Adrenal gland (tissue), 12 donors: ENCODE measurements around the gene WDR47. TPM values are rescaled to one million over a fixed set of nuclear protein-coding genes. Genes with fewer than 3 reads are reported as not detected.
A peak's percentile ranks its signal among the peaks of the same experiment; 100 is the strongest.
"Not testable (repeated sequence)": the region's sequence is repeated elsewhere in the genome, so short reads cannot be mapped to it uniquely, and the experiment has no call there.

Experiments
- DNase-seq, 7 donors: peaks; one replicate each; pipeline ENCODE4 v3.0.0-alpha.2; 2019 to 2020
- H3K27ac ChIP-seq, 5 donors: fragments of 200-600 bp; sonication (generic) in 4 of 5; 1 replicate in 3 of 5; 2 replicates in 2 of 5; pipeline versions ENCODE4 v1.5.1 to v1.8.0; 2016 to 2020; ENCODE audit warnings: mild to moderate bottlenecking in 1 of 5
- H3K27me3 ChIP-seq: fragments of 200-600 bp; 2 replicates; pipeline ENCODE4 v1.8.0; 2021
- H3K36me3 ChIP-seq, 2 donors: fragments of 200-600 bp; replicated peaks in 1 of 2; 1 replicate in 1 of 2; 2 replicates in 1 of 2; pipeline versions ENCODE4 v1.5.1 to v1.8.0; 2018 to 2022
- H3K4me1 ChIP-seq, 2 donors: fragments of 200-600 bp; replicated peaks in 1 of 2; 1 replicate in 1 of 2; 2 replicates in 1 of 2; pipeline versions ENCODE4 v1.5.1 to v1.8.0; 2018 to 2021
- H3K4me3 ChIP-seq, 4 donors: fragments of 200-600 bp; sonication (generic) in 3 of 4; one replicate each; pipeline ENCODE4 v1.5.1; 2016 to 2018
- H3K9me3 ChIP-seq, 3 donors: fragments of 200-600 bp; sonication (generic) in 1 of 3; replicated peaks in 1 of 3; 1 replicate in 2 of 3; 2 replicates in 1 of 3; pipeline versions ENCODE4 v1.5.1 to v1.8.0; 2016 to 2021
- CTCF ChIP-seq, 6 experiments: fragments of 450-650 bp in 4 of 6; fragments of 200-600 bp in 2 of 6; sonication (generic) in 1 of 6; IDR thresholded peaks; 1 replicate in 5 of 6; 2 replicates in 1 of 6; pipeline versions ENCODE4 v1.5.1 to v1.8.0; 2016 to 2021; ENCODE audit warnings: antibody characterized with exemption in 6 of 6, mild to moderate bottlenecking in 2 of 6, moderate library complexity in 1 of 6
- POLR2A ChIP-seq, 2 donors: fragments of 450-650 bp; IDR thresholded peaks; one replicate each; pipeline ENCODE4 v1.6.1; 2017; ENCODE audit warnings: antibody characterized with exemption in 2 of 2, mild to moderate bottlenecking in 2 of 2, moderate library complexity in 1 of 2
- WGBS, 4 donors: extraction: QIAGEN DNeasy Blood & Tissue Kit in 2 of 4; methylation state at CpG; one replicate each; pipeline versions ENCODE4 v1.1.5 to v1.1.7; 2013 to 2017; 5-methylcytosine and 5-hydroxymethylcytosine counted together
- intact Hi-C, 2 donors: fragments of 100-400 bp; cut with DNase I; formaldehyde crosslinking; loops; one replicate each; pipeline versions ENCODE4 v1.14.1 to v1.15.0; 2022 to 2023
- polyA plus RNA-seq, 3 donors: library from polyadenylated mRNA; stranded (reverse); fragments of 200-250 nt in 2 of 3; fragments of 350-450 nt in 1 of 3; fragmentation: Illumina TruSeq in 1 of 3; extraction: RNeasy Lipid Tissue Mini Kit (QIAGEN cat#74804) in 1 of 3; gene quantifications; one replicate each; pipeline ENCODE4 v1.2.3, GENCODE V29; 2013 to 2014
- total RNA-seq, 9 donors: library from RNA; depleted of rRNA in 4 of 9; stranded (reverse); fragments of >200 nt in 4 of 9; fragments of 120-200 nt in 1 of 9; fragmentation: NEBNext Ultra II Directional in 1 of 9; extraction: Animal tissue kit (Norgen Biotek cat#: 25700) in 1 of 9; gene quantifications; one replicate each; pipeline versions ENCODE4 v1.1.0 to v1.2.4, GENCODE V29; 2013 to 2023
- donor health status: healthy with polysubstance abuse.
- donor health status: Bipolar disorder and iron deficiency.
- donor health status: DM: yes; HTN: yes; CAD: no.
- donor health status: DM: no; HTN: no; CAD: no.
- donor health status: DM: no; HTN: no; CAD: no.
- donor health status: DM: yes; HTN: yes; CAD: no.

Gene WDR47
- total and polyA plus RNA-seq, 12 donors: 2.4 to 16.0 (median 10.9) TPM

- TF ChIP-seq CTCF (IDR thresholded peaks at IDR 0.05): no peak
- TF ChIP-seq POLR2A (IDR thresholded peaks at IDR 0.05): no peak
- Histone ChIP-seq H3K36me3 (peaks cover 0 to 2% of the 10 kb centered on the region in 2 donors), H3K27ac (no peak overlapping the region), H3K4me1 (peaks cover 5 to 17% of the 10 kb centered on the region in 2 donors), H3K4me3 (no peak overlapping the region), H3K27me3 (no peaks in the 10 kb centered on the region), H3K9me3 (no peaks in the 10 kb centered on the region)
- WGBS, 4 donors: 91 to 93% (median 92%) methylated on average over 4 of the region's 4 CpGs
- intact Hi-C loops: no loop called here
- DNase-seq: no peak
These were observed 92.9 kb downstream of the WDR47 start for GRCh38 chr1:108949044-108949443.

- intact Hi-C loops: no loop called here
- WGBS, 4 donors: 7 to 22% (median 11%) methylated on average over 6 of the region's 6 CpGs
- H3K4me3 ChIP-seq: no peak overlapping the region
- no peaks in the 10 kb centered on the region for H3K27me3 ChIP-seq
- TF ChIP-seq CTCF (IDR thresholded peaks at IDR 0.05) (no peak), POLR2A (IDR thresholded peaks at IDR 0.05) (no peak)
- H3K9me3 ChIP-seq: no peaks in the 10 kb centered on the region
- DNase-seq: peak in 4 of 7 donors; percentile 13 to 33 (median 24)
- peak overlapping the region in 3 of 5 donors; percentile 56 to 71 (median 61) for H3K27ac ChIP-seq
- peaks cover 5 to 17% of the 10 kb centered on the region in 2 donors for H3K4me1 ChIP-seq
- H3K36me3 ChIP-seq: peaks cover 0 to 2% of the 10 kb centered on the region in 2 donors
These were observed 93.9 kb downstream of the WDR47 start for GRCh38 chr1:108947871-108948525.

GRCh38 chr1:108936170-108936569 is 105.7 kb downstream of the WDR47 start:
- Histone ChIP-seq H3K27me3 (no peaks in the 10 kb centered on the region), H3K36me3 (peaks cover 0 to 77% of the 10 kb centered on the region in 2 donors), H3K27ac (no peak overlapping the region), H3K9me3 (no peaks in the 10 kb centered on the region), H3K4me1 (no peaks in the 10 kb centered on the region), H3K4me3 (no peak overlapping the region)
- TF ChIP-seq POLR2A (IDR thresholded peaks at IDR 0.05): no peak
- no peak for TF ChIP-seq CTCF (IDR thresholded peaks at IDR 0.05)
- intact Hi-C loops: no loop called here
- 95 to 97% (median 96%) methylated on average over 9 of the region's 9 CpGs for WGBS, 4 donors
- no peak for DNase-seq

- no peaks in the 10 kb centered on the region for H3K27me3 ChIP-seq
- TF ChIP-seq CTCF (IDR thresholded peaks at IDR 0.05) (no peak), POLR2A (IDR thresholded peaks at IDR 0.05) (no peak)
- intact Hi-C loops: no loop called here
- DNase-seq: no peak
- H3K4me3 ChIP-seq: no peak overlapping the region
- H3K4me1 ChIP-seq: no peaks in the 10 kb centered on the region
- 90 to 95% (median 92%) methylated on average over 5 of the region's 5 CpGs for WGBS, 4 donors
- H3K27ac ChIP-seq: no peak overlapping the region
- H3K36me3 ChIP-seq: peaks cover 0 to 82% of the 10 kb centered on the region in 2 donors
- H3K9me3 ChIP-seq: no peaks in the 10 kb centered on the region
These were observed 108.0 kb downstream of the WDR47 start for GRCh38 chr1:108933944-108934343.

- intact Hi-C loops, H3K27me3 ChIP-seq, DNase-seq, H3K27ac ChIP-seq, H3K4me1 ChIP-seq, H3K4me3 ChIP-seq, H3K9me3 ChIP-seq: not testable (repeated sequence)
- H3K36me3 ChIP-seq: peaks cover 0 to 67% of the 10 kb centered on the region in 2 donors
- 97 to 100% (median 100%) methylated on average over 1 of the region's 1 CpG for WGBS, 4 donors
These were observed 114.3 kb downstream of the WDR47 start for GRCh38 chr1:108927565-108927964.
